HEK293 (cell line): ENCODE measurements around the gene TNFRSF21.

Experiments used
- CTCF ChIA-PET: fragments of 350-600 bp; formaldehyde crosslinking; extraction: SDS; loops from one replicate; lab custom pipeline; 2021; ENCODE audit warnings: antibody characterized with exemption; lab: Yijun Ruan, JAX
- POLR2A ChIA-PET: fragments of 300-600 bp; formaldehyde crosslinking; extraction: SDS; loops from one replicate; lab custom pipeline; 2020; ENCODE audit warnings: antibody characterized with exemption, inconsistent platforms; lab: Yijun Ruan, JAX
- H3K27ac ChIP-seq: fragments of 200-500 bp; sonication (Bioruptor generic); 2 replicates; pipeline ENCODE4 v1.5.1; 2014; ENCODE audit warnings: low read depth, low read length, control low read depth, inconsistent platforms; ENCODE audit errors: extremely low read depth
- H3K36me3 ChIP-seq, 2 experiments: fragments of 200-500 bp in 1 of 2; sonication (Bioruptor generic) in 1 of 2; 1 replicate in 1 of 2; 2 replicates in 1 of 2; pipeline ENCODE4 v1.5.1; 2014 to 2017; ENCODE audit warnings: inconsistent platforms in 2 of 2, low read length in 2 of 2; ENCODE audit not compliant: control insufficient read depth in 2 of 2, insufficient read depth in 1 of 2
- H3K4me1 ChIP-seq: fragments of 200-500 bp; sonication (Bioruptor generic); 2 replicates; pipeline ENCODE4 v1.5.1; 2014; ENCODE audit warnings: mild to moderate bottlenecking, low read length, inconsistent platforms; ENCODE audit not compliant: control insufficient read depth, insufficient read depth
- H3K4me3 ChIP-seq: 2 replicates; pipeline ENCODE4 v1.5.1; 2011; ENCODE audit warnings: low read depth, mild to moderate bottlenecking, control low read depth, low read length, moderate library complexity
- H3K9me3 ChIP-seq: fragments of 200-500 bp; sonication (Bioruptor generic); 2 replicates; pipeline ENCODE4 v1.5.1; 2014; ENCODE audit warnings: low read depth, low read length, inconsistent platforms; ENCODE audit not compliant: control insufficient read depth, insufficient read depth
- BCL11A ChIP-seq: fragments of 450-650 bp; formaldehyde crosslinking; IDR thresholded peaks from 2 replicates; pipeline ENCODE4 v1.5.1; 2016; ENCODE audit warnings: low read depth, missing biosample characterization, missing genetic modification characterization
- KLF7 ChIP-seq: fragments of 450-650 bp; formaldehyde crosslinking; IDR thresholded peaks from 2 replicates; pipeline ENCODE4 v1.5.1; 2016; ENCODE audit warnings: missing biosample characterization, missing genetic modification characterization, borderline replicate concordance
- PRDM10 ChIP-seq: fragments of 450-650 bp; formaldehyde crosslinking; IDR thresholded peaks from 2 replicates; pipeline ENCODE4 v1.5.1; 2016; ENCODE audit warnings: missing biosample characterization, missing genetic modification characterization
- SETDB1 ChIP-seq: IDR thresholded peaks from one replicate; pipeline ENCODE4 v1.6.1; 2017; ENCODE audit warnings: mild to moderate bottlenecking, low read length, moderate library complexity, mixed read lengths; ENCODE audit not compliant: insufficient read length
- TCF7L2 ChIP-seq: IDR thresholded peaks from 2 replicates; pipeline ENCODE4 v1.6.1; 2011; ENCODE audit warnings: low read depth, mild to moderate bottlenecking, inconsistent platforms, low read length, moderate library complexity, borderline replicate concordance
- ZBTB10 ChIP-seq: fragments of 450-650 bp; formaldehyde crosslinking; IDR thresholded peaks from 2 replicates; pipeline ENCODE4 v1.5.1; 2016; ENCODE audit warnings: missing biosample characterization, missing genetic modification characterization
- ZBTB6 ChIP-seq: fragments of 450-650 bp; formaldehyde crosslinking; IDR thresholded peaks from 2 replicates; pipeline ENCODE4 v1.5.1; 2017; ENCODE audit warnings: missing biosample characterization, missing genetic modification characterization
- ZFHX2 ChIP-seq: fragments of 450-650 bp; formaldehyde crosslinking; conservative IDR thresholded peaks from 2 replicates; pipeline ENCODE4 v1.5.1; 2016; ENCODE audit warnings: missing biosample characterization, missing genetic modification characterization
- ZNF114 ChIP-seq: fragments of 450-650 bp; formaldehyde crosslinking; IDR thresholded peaks from 2 replicates; pipeline ENCODE4 v1.5.0; 2017; ENCODE audit warnings: missing biosample characterization, missing genetic modification characterization
- ZNF350 ChIP-seq: fragments of 450-650 bp; formaldehyde crosslinking; IDR thresholded peaks from 2 replicates; pipeline ENCODE4 v1.5.0; 2017; ENCODE audit warnings: missing biosample characterization, mild to moderate bottlenecking, missing genetic modification characterization
- ZNF391 ChIP-seq: fragments of 450-650 bp; formaldehyde crosslinking; IDR thresholded peaks from 2 replicates; pipeline ENCODE4 v1.5.1; 2016; ENCODE audit warnings: low read depth, missing biosample characterization, missing genetic modification characterization, borderline replicate concordance
- ZNF529 ChIP-seq: fragments of 450-650 bp; formaldehyde crosslinking; IDR thresholded peaks from 2 replicates; pipeline ENCODE4 v1.5.1; 2017; ENCODE audit warnings: missing genetic modification characterization, missing biosample characterization; ENCODE audit not compliant: insufficient replicate concordance
- ZNF558 ChIP-seq: fragments of 450-650 bp; formaldehyde crosslinking; IDR thresholded peaks from 2 replicates; pipeline ENCODE4 v1.5.1; 2016; ENCODE audit warnings: missing biosample characterization, missing genetic modification characterization
- ZNF580 ChIP-seq: fragments of 450-650 bp; formaldehyde crosslinking; IDR thresholded peaks from 2 replicates; pipeline ENCODE4 v1.5.1; 2016; ENCODE audit warnings: missing biosample characterization, missing genetic modification characterization
- ZNF596 ChIP-seq: fragments of 450-650 bp; IDR thresholded peaks from 2 replicates; pipeline ENCODE4 v1.5.0; 2018; ENCODE audit warnings: missing biosample characterization, mild to moderate bottlenecking, missing genetic modification characterization, moderate library complexity
- ZNF623 ChIP-seq: fragments of 450-650 bp; formaldehyde crosslinking; IDR thresholded peaks from 2 replicates; pipeline ENCODE4 v1.5.1; 2016; ENCODE audit warnings: missing biosample characterization, missing genetic modification characterization
- ZNF660 ChIP-seq: fragments of 450-650 bp; IDR thresholded peaks from 2 replicates; pipeline ENCODE4 v1.5.1; 2018; ENCODE audit warnings: missing biosample characterization, mild to moderate bottlenecking, missing genetic modification characterization
- ZNF701 ChIP-seq: fragments of 450-650 bp; formaldehyde crosslinking; IDR thresholded peaks from 2 replicates; pipeline ENCODE4 v1.5.1; 2016; ENCODE audit warnings: missing biosample characterization, missing genetic modification characterization
- ZNF768 ChIP-seq: fragments of 450-650 bp; formaldehyde crosslinking; IDR thresholded peaks from 2 replicates; pipeline ENCODE4 v1.5.1; 2018; ENCODE audit warnings: missing biosample characterization, mild to moderate bottlenecking, missing genetic modification characterization

Gene TNFRSF21

GRCh38 chr6:47342824-47343223 lies 33.1 kb upstream of the TNFRSF21 start:
- CTCF ChIA-PET: interaction anchor here (0.6 to 1.0 kb wide), 2 partner anchors 16 to 162 kb away, joined by 3 to 4 read pairs; no protein-coding TSS in a partner anchor
- Histone ChIP-seq H3K27ac (no peak overlapping the region), H3K36me3 (no peaks in the 10 kb centered on the region)
- POLR2A ChIA-PET: no interaction called here
- no peak for TF ChIP-seq ZNF350 (tag by site-specific recombination)
- no peak for TF ChIP-seq SETDB1
- no peak for TF ChIP-seq ZNF580
- no peak for TF ChIP-seq ZNF558 (tag by site-specific recombination)
- no peak for TF ChIP-seq PRDM10 (tag by site-specific recombination)
- TF ChIP-seq, all 188 proteins: peak for 0
- no peak overlapping the region for H3K4me3 ChIP-seq
- H3K9me3 ChIP-seq: no peaks in the 10 kb centered on the region
- H3K4me1 ChIP-seq: peaks cover 12% of the 10 kb centered on the region

GRCh38 chr6:47337519-47337918 lies 27.8 kb upstream of the TNFRSF21 start:
- Histone ChIP-seq H3K4me3 (no peak overlapping the region), H3K36me3 (no peaks in the 10 kb centered on the region), H3K27ac (no peak overlapping the region), H3K9me3 (no peaks in the 10 kb centered on the region), H3K4me1 (no peaks in the 10 kb centered on the region)
- POLR2A ChIA-PET: no interaction called here
- CTCF ChIA-PET: no interaction called here
- TF ChIP-seq ZBTB10 (tag by site-specific recombination) (no peak), ZNF596 (tag by site-specific recombination) (peak; percentile 92)

- TF ChIP-seq ZNF114 (tag by site-specific recombination): no peak
- no peak for TF ChIP-seq ZNF701 (tag by site-specific recombination)
- TF ChIP-seq ZNF391: no peak
- TF ChIP-seq KLF7 (tag by site-specific recombination): no peak
- no peak for TF ChIP-seq ZNF529
- no peak for TF ChIP-seq ZNF596 (tag by site-specific recombination)
- no peak for TF ChIP-seq ZBTB6 (tag by site-specific recombination)
- no peak for TF ChIP-seq ZNF768 (tag by site-specific recombination)
- TF ChIP-seq ZNF623: no peak
- TF ChIP-seq ZNF660 (tag by site-specific recombination): no peak
- TF ChIP-seq ZFHX2: no peak
- TF ChIP-seq BCL11A (tag by site-specific recombination): no peak
- no peak for TF ChIP-seq TCF7L2
- Histone ChIP-seq H3K4me1 (no peaks in the 10 kb centered on the region), H3K4me3 (no peak overlapping the region), H3K9me3 (no peaks in the 10 kb centered on the region), H3K36me3 (no peaks in the 10 kb centered on the region), H3K27ac (no peak overlapping the region)
- POLR2A ChIA-PET: no interaction called here
- CTCF ChIA-PET: interaction anchor here (0.7 to 0.8 kb wide), 2 partner anchors 9 to 20 kb away, joined by 3 read pairs; no protein-coding TSS in a partner anchor
Observed at GRCh38 chr6:47336334-47336733, 26.6 kb upstream of the TNFRSF21 start.
